Coronary artery (tissue), 2 donors: Measurements from ENCODE around the gene CRISPLD2.

ENCODE experiments used
- DNase-seq: peaks from one replicate; pipeline ENCODE4 v3.0.0-alpha.2; 2017; ENCODE audit warnings: low spot score
- H3K27ac ChIP-seq, 2 donors: fragments of 200-600 bp; sonication (generic); one replicate each; pipeline ENCODE4 v1.5.1; 2016 to 2019
- H3K4me3 ChIP-seq: fragments of 200-600 bp; sonication (generic); 2 replicates; pipeline ENCODE4 v1.5.1; 2016; ENCODE audit warnings: mild to moderate bottlenecking, moderate library complexity
- TF ChIP-seq, protein P1 (sequence below): fragments of 200-600 bp; sonication (generic); IDR thresholded peaks from one replicate; pipeline ENCODE4 v1.5.1; 2019; ENCODE audit warnings: antibody characterized with exemption

The CRISPLD2 gene

DNA sequence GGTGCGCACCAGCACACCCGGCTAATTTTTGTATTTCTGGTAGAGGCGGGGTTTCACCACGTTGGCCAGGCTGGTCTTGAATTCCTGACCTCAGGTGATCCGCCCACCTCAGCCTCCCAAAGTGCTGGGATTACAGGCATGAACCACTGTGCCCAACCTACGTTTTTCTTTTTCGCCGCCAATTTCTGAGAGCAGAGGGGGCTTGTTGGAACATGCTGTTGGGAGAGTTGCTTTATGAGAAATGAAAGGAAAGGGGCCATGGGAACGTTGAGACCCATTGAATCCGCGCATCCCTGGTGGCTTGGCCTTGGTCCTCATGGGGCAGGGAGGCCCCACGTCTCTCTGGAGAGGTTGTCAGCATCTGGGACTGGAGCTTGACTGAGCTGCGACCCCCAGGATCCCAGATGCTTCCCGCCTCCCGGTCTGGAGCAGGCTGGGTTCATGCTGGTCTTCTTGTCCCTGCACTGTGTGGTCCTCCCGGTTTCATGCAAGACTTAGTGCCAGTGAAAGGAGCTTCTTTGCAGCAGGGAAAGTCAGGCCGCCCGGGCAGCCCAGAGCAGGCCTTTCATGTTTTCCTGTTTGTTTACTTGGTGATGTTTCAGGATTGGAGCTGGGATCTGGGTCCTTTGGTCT lies 22.8 kb downstream of the CRISPLD2 start:
- TF ChIP-seq, protein P1, sequence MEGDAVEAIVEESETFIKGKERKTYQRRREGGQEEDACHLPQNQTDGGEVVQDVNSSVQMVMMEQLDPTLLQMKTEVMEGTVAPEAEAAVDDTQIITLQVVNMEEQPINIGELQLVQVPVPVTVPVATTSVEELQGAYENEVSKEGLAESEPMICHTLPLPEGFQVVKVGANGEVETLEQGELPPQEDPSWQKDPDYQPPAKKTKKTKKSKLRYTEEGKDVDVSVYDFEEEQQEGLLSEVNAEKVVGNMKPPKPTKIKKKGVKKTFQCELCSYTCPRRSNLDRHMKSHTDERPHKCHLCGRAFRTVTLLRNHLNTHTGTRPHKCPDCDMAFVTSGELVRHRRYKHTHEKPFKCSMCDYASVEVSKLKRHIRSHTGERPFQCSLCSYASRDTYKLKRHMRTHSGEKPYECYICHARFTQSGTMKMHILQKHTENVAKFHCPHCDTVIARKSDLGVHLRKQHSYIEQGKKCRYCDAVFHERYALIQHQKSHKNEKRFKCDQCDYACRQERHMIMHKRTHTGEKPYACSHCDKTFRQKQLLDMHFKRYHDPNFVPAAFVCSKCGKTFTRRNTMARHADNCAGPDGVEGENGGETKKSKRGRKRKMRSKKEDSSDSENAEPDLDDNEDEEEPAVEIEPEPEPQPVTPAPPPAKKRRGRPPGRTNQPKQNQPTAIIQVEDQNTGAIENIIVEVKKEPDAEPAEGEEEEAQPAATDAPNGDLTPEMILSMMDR: no peak
- Histone ChIP-seq H3K4me3 (no peak overlapping the region), H3K27ac (no peak overlapping the region)
- no peak for DNase-seq

DNA sequence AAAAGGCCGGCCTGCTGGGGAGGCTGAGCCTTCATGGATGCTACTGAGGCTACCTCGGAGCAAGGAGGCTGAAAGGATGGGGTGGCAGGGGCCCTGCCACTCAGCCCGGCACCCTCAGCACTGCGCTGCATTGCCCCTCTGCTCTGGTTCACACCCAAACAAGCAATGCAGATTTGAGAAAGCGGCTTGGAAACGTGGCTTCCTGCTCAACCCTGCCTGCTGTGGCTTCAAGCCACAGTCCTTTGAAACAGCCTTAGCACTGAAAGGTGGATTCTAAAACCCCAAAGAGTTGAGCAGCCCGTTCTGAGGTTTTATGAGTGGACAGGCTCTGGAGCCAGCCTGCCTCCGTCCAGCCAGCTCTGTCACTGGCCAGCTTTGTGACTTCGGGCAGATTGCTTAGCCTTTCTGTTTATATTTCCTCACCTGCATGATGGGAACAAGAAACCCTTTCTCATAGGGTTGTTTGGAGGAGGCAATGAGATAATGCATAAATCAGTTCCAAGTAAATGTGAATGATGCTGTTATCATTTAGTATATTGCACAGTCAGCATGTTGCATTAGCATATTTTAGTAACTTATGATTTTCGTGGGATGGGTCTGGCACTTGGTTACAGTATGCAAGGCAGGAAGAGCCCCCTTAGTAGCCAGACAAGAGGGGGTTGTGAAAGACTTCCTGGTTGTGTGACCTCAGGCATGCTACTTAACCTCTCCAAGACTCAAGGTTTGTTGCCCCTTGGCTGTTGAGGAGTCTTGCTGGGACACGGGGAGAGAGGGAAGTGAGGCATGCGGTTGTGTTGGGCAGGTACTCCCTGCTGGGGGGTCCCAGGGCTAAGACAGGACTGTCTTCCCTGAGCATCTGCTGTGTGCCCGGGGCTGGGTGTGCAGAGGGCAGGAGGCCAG lies 23.6 kb downstream of the CRISPLD2 start:
- TF ChIP-seq, protein P1: no peak
- Histone ChIP-seq H3K27ac (peak overlapping the region in 1 of 2 donors; percentile 42), H3K4me3 (no peak overlapping the region)
- DNase-seq: no peak

DNA sequence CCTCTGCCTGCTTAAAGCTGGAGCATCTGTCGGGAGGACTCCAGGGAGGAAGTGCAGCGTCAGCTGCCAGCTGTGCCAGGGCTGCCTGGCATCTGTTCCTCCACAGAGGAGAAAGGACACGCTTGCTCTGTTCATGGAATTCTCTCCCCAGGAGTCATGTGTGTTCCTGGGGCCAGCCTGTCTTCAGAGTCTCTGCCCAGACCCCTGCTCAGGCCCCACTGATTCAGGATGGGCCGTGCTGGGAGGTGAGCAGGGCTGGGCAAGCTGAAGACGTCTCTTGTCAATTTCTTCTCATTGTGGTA lies 24.2 kb downstream of the CRISPLD2 start:
- TF ChIP-seq, protein P1: no peak
- H3K4me3 ChIP-seq: no peak overlapping the region
- H3K27ac ChIP-seq: peak overlapping the region in 1 of 2 donors; percentile 42
- DNase-seq: no peak

DNA sequence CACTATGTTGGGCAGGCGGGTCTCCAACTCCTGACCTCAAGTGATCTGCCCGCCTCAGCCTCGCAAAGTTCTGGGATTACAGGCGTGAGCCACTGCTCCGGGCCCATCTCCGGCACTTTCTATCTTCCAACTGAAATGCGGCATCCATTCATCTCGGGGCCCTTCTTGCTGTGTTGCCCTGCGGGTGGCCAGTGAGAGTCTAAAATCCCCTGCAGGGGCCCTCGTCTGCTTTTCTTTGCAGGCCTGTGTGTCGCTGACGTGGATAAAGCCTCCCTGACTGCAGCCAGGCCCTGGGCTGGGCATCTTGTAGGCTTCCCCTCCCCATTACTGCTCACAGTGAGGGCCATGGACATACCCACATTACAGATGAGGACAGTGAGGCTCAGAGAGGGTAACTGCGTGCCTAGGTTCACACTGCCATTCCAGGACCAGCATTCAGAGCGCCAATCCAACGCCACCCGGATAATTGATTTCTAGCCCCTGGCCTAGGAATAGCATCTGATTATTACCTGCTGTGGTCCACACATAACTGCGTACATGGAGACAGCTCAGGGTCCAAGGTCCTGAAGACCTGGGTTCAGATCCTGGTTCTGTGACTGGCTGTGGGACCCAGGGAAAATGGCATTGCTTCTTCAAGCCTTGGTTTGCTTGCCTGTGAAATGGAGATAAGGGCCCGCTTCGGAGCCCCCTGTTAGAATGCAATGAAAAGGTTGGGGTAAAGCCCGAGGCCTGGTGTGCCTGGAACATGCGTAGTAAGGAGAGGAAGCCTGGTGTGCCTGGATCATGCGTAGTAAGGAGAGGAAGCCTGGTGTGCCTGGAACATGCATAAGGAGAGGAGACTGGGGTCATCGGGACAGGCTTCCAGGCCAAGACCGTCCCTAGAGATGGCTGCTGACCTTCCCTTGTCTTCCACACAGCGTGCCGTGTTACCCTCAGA lies 25.0 kb downstream of the CRISPLD2 start:
- no peak overlapping the region for H3K4me3 ChIP-seq
- DNase-seq: no peak
- TF ChIP-seq, protein P1: no peak
- no peak overlapping the region for H3K27ac ChIP-seq

DNA sequence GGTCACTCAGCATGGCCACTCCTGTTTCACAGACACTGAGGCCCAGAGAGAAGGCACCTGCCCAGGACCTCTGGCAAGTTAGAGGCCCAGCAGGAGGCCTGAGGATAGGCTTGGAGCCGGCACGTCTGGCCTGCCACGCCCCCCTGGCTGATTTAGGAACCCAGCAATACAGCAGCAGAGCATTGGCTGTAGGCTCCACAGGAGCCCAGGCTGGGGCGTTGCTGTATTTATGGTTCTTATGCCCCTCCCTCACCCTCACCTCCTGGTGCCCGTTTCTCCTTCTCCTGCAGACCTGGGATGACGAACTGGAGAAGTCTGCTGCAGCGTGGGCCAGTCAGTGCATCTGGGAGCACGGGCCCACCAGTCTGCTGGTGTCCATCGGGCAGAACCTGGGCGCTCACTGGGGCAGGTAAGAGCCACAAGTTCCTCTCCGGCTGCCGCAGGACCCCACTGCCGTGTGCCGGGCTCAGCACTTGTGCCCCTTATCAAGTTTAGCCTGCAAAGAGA lies 25.8 kb downstream of the CRISPLD2 start:
- TF ChIP-seq, protein P1: no peak
- no peak for DNase-seq

DNA sequence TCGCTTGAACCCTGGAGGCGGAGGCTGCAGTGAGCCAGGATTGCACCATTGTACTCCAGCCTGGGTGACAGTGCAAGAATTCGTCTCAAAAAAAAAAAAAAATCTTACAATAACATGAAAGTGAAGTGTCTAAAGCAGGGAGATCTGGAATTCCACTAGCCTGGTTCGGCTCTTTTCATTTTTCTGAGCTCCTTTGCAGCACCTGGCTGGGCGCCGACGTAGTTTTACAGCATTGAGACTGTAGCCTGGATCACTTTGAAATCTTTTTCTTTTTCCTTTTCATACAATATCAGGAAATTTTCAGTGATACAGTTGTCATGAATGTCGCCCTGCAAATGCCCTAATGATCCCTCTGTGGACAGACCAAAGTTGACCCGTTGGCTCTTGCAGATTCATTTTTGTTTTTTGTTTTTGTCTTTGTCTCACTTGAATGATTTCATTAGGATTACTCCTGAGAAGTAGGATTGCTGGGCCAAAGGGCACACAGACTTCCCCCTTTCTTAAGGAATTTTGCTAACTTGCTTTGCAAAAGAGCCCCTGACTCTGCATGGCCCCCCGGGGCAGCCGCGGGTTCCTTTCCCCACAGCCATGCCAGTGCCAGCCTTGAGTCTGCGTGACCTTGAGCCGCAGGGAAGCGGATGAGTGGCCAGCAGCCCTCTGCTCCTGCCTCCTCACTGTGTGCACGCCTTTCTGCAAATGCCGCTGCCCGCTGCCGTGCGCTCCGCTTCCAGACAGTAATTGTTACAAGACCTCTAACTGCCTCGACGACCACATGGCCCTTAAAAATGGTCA lies 28.0 kb downstream of the CRISPLD2 start:
- Histone ChIP-seq H3K27ac (no peak overlapping the region), H3K4me3 (no peak overlapping the region)
- no peak for DNase-seq
- TF ChIP-seq, protein P1: no peak

More for the DNA sequence above, 25.8 kb downstream of the CRISPLD2 start:
- Histone ChIP-seq H3K27ac (no peak overlapping the region), H3K4me3 (no peak overlapping the region)
